ENCODE data around the gene CD300LF.

The CD300LF gene

DNA sequence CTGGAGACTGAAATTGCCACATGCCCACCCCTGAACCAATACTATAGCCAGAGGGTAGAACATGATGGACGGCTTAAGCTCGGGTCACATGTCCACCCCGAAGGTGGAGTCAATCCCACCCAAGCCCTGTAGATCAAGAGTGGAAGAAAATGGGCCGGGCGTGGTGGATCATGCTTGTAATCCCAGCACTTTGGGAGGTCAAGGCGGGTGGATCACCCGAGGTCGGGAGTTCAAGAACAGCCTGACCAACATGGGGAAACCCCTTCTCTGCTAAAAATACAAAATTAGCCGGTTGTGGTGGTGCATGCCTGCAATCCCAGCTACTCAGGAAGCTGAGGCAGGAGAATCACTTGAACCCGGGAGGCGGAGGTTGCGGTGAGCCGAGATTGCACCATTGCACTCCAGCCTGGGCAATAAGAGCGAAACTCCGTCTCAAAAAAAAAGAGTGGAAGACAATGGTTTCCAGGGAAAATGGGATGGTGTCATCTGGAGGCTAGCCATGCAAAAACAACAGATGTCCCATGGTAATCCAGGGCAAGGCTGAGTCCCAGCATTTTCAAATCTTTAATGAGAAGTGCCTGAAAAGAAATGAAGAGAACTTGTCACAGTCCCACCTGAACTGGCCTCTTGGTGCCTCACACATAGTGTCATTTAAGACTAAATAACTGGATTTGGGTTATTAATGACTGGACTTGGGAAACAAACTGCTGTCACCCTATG, 30.1 kb downstream of the CD300LF start:
- DNase-seq, result no peak

GRCh38 chr17:74682028-74682427, 30.7 kb downstream of the CD300LF start:
- DNase-seq, result no peak

DNA sequence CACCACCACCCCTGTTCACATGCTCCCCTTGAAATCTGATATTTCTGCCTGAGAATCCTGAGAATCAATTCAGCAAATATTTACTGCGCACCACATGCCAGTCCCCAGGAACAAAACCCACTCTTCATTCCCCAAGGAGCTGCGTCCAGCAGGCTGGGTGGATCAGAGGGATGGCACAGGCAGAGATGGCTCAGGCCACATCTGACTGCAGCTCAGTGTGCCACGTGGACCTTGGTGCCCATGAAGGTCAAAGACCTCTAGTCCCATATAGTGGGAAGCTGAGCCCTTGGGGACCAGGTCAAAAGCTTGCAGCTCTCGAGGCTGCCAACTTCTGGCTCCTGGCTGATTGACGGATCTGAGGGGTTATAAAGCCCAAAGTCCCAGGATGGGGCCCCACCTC, 31.8 kb downstream of the CD300LF start:
- DNase-seq, result no peak

- no peak for DNase-seq
Measured at GRCh38 chr17:74680213-74680612, 32.5 kb downstream of the CD300LF start.

GRCh38 chr17:74679374-74679773, 33.3 kb downstream of the CD300LF start:
- DNase-seq, result no peak

- no peak for DNase-seq
Measured at GRCh38 chr17:74678541-74678940, 34.2 kb downstream of the CD300LF start.

- DNase-seq, result peak; percentile 8
Measured at GRCh38 chr17:74677558-74678466, 34.9 kb downstream of the CD300LF start.

- DNase-seq, result peak; percentile 73
Measured at GRCh38 chr17:74671031-74671771, 41.5 kb downstream of the CD300LF start.

- no peak for DNase-seq
Measured at GRCh38 chr17:74670329-74670728, 42.4 kb downstream of the CD300LF start.

- no peak for DNase-seq
Measured at GRCh38 chr17:74663561-74663960, 49.2 kb downstream of the CD300LF start.

DNA sequence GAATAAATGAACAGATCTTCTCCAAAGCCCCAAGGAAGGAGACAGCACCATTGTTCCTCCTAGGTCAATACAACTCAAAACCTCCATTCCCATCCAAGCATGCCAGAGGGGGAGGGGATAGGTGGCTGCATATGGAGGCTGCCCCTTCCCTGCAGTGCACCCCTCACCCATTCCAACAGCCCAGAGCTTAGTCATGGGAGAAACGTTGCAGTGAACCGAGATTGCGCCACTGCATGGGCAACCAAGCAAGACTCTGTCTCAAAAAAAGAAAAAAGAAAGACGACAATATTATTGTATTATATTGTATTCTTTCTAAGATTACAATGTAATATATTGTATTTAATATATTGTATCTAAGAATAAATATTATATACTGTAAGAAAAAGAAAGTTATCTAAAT, 52.8 kb downstream of the CD300LF start:
- DNase-seq, result no peak

DNA sequence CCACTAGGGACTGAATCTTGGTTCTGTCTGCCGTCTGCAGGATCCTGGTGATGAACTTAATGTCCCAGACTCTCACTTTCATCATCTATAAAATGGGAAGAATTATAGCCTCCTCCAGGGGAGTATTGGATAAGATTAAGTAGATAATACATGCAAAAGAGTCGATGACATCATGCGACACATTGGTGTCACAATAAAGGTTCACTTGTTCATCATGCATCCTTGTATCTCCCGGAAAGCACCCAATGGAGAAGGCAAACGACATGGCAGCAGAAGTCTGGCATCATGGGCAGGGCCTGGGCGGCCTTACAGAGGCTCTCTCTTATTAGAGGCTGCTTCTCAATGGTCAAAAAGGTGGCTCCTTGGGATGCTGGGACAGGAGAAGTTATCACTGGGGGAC, 54.1 kb downstream of the CD300LF start:
- DNase-seq, result no peak

DNA sequence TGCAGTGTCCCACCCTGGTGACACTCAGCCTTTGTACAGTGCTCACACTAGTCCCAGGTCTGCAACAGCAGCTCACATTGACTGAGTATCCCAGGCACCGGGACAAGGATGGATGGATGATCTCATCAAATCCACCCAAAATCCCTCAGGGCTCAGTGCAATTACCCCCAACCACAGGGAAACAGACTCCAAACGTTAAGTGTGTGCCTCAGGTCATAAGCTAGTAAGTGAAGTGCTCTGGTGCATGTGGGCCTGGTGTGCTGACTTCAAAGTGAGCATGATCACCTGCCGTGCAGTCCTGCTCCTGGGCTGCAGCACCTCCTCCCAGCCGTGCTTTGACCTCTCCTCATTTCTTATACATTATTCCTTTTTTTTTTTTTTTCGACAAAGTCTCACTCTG, 58.0 kb downstream of the CD300LF start:
- no peak for DNase-seq

DNA sequence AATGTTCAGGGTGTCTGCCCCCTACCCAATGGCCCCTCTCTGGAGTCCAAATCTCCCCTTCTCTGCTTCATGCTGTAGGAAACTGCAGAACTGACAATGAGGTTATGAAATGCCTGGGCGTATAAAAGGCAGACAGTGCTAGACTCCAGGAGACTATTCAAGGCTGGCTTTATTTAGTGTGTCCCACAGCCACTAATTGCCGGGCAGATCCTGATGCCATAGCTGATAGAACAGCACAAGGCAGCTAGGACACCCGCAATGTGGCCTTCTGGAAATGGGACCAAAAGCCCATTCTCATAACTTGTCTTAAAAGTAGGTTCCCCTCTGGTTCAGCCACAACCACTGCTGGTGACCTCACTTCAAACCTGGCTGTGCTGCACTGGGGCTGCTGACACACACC, 60.7 kb downstream of the CD300LF start:
- no peak for DNase-seq

- DNase-seq, result no peak
Measured at GRCh38 chr17:74649909-74650308, 62.8 kb downstream of the CD300LF start.

GRCh38 chr17:74647871-74648672, 64.7 kb downstream of the CD300LF start:
- no peak for DNase-seq

- peak; percentile 18 for DNase-seq
Measured at GRCh38 chr17:74646231-74646630, 66.5 kb downstream of the CD300LF start.

- DNase-seq, result no peak
Measured at GRCh38 chr17:74645010-74645409, 67.7 kb downstream of the CD300LF start.

- no peak for DNase-seq
Measured at GRCh38 chr17:74644419-74644818, 68.3 kb downstream of the CD300LF start.
